CD4-positive, alpha-beta T cell treated with Interferon alpha-2 for 1 hour (primary cell): Measurements from ENCODE around the gene TGFBI.

Experiments used
- DNase-seq, 2 donors: peaks; one replicate each; pipeline ENCODE4 v3.0.0-alpha.2; 2020 to 2022

Gene TGFBI

GRCh38 chr5:136004436-136004835 is 24.4 kb upstream of the TGFBI start:
- no peak for DNase-seq

GRCh38 chr5:136005476-136005875 is 23.3 kb upstream of the TGFBI start:
- no peak for DNase-seq

GRCh38 chr5:136006164-136006563 is 22.6 kb upstream of the TGFBI start:
- DNase-seq, result no peak

GRCh38 chr5:136006761-136007251 is 22.0 kb upstream of the TGFBI start:
- no peak for DNase-seq

DNA sequence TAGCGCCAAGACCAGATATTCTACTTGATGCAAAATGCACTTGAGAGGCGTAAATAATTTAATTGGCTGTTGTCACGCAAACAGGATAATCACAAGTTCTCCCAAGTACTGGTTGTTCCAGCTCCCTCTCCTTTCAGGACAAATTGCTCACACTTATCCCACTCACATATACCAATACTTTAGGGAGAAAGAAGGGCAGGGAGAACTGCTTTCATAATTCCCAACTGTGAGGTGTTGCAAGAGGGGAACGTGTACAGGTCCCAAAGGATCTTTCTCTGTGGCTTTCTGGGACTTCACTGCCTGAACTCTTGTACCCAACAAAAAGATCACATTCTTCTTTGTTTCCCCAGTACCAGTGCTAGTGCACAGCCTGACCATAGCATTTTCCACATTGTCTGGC is 21.5 kb upstream of the TGFBI start:
- no peak for DNase-seq

GRCh38 chr5:136011414-136012001 is 17.3 kb upstream of the TGFBI start:
- no peak for DNase-seq

GRCh38 chr5:136012041-136012804 is 16.6 kb upstream of the TGFBI start:
- no peak for DNase-seq

DNA sequence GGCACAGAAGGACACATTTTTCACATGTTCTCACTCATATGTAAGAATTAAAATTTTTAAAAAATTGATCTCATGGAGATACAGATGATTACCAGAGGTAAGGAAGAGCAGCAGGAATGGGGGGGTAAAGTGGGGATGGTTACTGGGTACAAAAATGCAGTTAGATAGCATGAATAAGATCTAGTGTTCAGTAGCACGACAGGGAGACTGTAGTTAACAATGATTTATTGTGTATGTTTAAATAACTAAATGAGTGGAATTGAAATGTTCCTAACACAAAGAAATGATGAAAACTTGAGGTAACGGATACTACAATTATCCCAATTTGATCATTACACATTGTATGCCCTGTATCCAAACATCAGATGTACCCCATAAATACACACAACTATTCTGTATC is 15.2 kb upstream of the TGFBI start:
- DNase-seq, result no peak

- DNase-seq, result no peak
Measured at GRCh38 chr5:136014049-136015002, 14.5 kb upstream of the TGFBI start.

GRCh38 chr5:136015003-136015375 is 13.8 kb upstream of the TGFBI start:
- no peak for DNase-seq

GRCh38 chr5:136015966-136016650 is 12.7 kb upstream of the TGFBI start:
- no peak for DNase-seq

DNA sequence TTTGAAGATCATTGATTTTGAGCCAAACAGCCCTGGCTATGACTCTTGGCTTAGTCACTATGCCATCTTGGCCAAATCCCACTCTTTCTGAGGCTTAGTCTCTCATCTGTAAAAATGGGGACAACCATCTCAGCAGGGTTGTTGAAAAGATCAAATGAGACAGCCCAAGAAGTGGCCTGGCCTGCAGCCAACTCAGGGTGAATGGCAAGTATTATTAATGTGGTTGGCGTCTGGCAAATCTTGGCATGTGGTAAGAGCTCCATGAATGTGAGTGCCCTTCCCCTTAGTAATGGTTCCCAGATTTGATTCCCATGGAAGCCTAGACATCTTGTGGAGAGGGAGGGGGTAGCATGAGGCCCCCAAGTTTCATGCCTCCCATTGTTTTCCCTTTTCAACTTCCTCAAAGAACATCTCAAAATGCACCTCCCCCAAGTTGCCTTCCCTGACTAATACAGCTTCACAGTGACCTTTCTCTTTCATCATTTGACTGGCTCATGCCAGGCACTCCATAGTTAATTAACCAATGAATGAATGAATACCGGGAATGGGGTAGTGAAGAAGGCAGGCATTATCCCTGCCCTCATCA is 11.8 kb upstream of the TGFBI start:
- DNase-seq, result no peak

DNA sequence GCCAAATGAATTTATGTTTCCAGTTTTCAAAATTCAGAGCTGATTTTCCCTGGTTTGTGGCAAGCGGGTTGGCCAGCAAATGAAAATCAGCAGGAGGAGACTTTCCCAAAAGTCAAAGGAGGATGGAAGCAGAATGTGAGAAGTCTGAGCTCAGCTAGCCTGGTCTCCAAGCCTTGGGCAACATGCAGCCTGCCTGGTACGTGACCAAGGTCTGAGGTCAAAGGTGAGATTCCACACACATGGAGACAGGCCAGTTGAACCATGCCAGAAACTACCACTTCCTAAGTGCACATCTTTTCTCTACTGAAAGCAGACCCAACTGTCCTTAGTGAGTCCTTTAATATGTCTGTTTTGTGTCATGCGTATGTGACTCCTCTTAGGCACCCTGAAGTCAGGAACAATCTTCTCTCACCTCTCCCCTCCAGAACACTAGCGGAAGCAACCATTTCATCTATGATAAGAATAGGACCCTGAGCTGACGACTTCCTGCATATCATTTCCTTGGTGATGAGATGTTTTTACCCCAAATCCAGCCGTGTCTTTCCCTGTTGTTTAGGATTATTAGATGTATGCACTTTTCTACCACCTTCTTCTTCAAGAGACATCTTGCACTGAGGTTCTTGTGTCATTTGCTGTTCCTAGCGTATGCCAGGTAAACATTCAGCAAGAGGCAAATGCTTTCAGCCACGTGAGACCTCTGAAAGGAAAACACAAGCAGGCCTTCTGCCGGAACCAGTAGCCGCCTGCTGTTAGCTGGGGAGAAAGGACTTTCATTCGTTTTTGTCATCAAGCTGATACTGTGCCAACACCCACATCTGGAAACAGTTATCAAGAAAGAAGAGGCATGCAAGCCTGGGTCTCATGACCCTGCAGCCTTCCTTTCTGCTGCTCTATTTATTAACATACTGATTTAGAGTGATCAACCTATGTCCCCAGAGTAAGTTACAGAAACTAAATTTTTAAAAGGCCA is 9.7 kb upstream of the TGFBI start:
- no peak for DNase-seq

DNA sequence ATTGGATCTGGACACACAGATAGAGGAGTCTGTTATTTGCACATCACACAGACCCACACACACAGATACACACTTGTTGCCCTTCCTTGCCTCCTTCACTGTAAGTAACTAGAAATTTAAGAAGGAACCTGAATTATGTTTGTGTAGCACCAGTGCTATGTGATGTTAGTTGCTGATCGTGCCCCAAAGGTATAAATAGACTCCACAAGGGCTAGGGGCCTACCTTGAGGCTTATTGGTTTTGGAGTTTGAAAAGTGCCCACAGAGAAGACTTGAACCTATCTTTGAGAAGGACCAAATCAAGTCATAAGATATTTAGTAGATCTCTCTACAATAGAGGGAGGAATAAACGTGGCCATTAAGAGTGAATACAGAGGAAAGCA is 8.8 kb upstream of the TGFBI start:
- no peak for DNase-seq

DNA sequence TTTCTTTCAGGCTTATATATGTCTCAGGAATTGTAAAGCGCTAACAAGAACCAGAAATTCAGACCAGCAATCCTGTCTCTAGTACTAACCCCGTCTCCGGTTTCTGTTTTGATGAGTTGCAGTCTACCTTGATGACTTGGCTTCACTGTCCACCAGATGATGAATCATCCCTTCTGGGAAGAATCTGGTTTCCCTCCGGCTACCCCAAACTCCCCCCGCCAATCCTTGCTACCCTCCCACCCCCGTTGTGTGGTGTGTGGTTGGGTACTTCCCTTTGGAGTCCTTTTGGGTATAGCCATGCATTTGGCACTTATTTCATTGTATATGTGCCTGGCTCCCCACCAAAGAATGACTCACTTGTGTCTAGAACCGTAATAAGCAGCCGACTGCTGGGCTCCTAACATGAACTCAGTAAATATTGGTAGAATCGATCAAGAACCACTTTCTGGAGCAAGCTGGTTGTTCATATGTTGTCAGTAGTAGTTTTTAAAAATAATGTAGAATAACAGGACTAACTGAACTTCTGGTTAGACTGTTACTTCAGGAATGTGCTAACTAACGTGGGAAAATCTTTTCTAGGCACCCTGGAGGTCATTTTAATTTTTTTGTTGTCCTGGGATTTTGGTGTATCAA is 8.3 kb upstream of the TGFBI start:
- peak; percentile 16 to 65 for DNase-seq

GRCh38 chr5:136021016-136021405 is 7.8 kb upstream of the TGFBI start:
- no peak for DNase-seq

DNA sequence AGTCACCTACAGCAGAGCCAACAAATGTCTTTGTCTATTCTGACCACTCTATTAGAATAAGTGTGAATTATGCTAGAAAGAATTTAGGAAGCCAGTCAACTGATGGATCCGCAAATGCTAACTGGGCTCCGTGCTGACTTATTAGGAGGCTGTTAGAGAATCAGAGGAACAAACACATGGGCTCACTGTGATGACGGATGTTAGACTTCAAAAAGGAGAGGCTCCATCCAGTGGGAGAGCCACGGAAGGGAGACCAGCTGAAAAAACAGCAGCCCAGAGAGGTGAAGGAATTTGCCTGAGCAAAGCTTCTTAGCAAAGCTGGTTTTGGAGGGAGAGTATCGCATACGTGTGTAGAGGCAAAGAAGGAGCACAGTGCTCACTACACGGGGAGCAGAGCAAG is 5.8 kb upstream of the TGFBI start:
- DNase-seq, result no peak

- no peak for DNase-seq
Measured at GRCh38 chr5:136023958-136024541, 4.7 kb upstream of the TGFBI start.

DNA sequence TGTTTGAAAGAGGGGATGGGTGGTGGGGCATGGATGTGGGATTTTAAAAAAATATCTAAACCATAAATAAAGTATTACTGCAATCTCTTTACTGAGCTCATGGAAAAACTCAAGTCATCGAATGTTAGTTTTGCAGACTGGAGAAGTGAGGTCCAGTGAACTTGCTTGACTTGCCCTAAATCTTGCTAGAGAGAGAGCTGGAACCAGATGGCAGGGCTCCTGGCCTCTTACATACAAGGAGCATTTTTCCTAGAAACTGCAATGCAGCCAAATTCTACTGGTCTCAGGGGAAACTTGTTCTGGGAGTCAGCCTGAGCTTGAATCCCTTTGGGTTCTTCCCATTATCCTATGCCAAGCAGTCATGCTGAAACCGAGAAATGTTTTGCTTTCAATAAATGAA is 2.9 kb upstream of the TGFBI start:
- no peak for DNase-seq

- DNase-seq, result no peak
Measured at GRCh38 chr5:136026636-136027035, 2.2 kb upstream of the TGFBI start.
